ENCODE data around the gene GSG1L. TPM values are rescaled to one million over a fixed set of nuclear protein-coding genes. Genes with fewer than 3 reads are reported as not detected.

Gene GSG1L
- total and polyA plus RNA-seq, 4 donors: 0.14 to 1.3 (median 0.24) TPM

GRCh38 chr16:27824006-27824405 lies 239.5 kb downstream of the GSG1L start:
- Histone ChIP-seq H3K27me3 (ENCODE audit: control insufficient read depth in 3 of 3, insufficient read depth in 3 of 3, low read length in 2 of 3) (peaks cover 0 to 6% (median 0%) of the 10 kb centered on the region in 3 donors), H3K4me3 (no peak overlapping the region), H3K9ac (ENCODE audit: insufficient read depth in 1 of 2, low read length in 2 of 2) (no peak overlapping the region), H3K27ac (ENCODE audit: low read depth in 1 of 2, low read length in 1 of 2) (no peak overlapping the region), H3K36me3 (ENCODE audit: control insufficient read depth in 4 of 4, insufficient read depth in 4 of 4, low read length in 4 of 4) (no peaks in the 10 kb centered on the region), H3K4me1 (ENCODE audit: control insufficient read depth in 5 of 5, insufficient read depth in 5 of 5, low read length in 5 of 5) (peaks cover 0 to 6% (median 0%) of the 10 kb centered on the region in 5 donors), H3K9me3 (ENCODE audit: control insufficient read depth in 4 of 4, insufficient read depth in 3 of 4, low read length in 3 of 4) (peaks cover 0 to 2% (median 0%) of the 10 kb centered on the region in 4 donors)
- ATAC-seq (ENCODE audit: insufficient read depth, low FRiP score): no peak
- DNase-seq: no peak
- 89 to 93% methylated on average over 7 of the region's 7 CpGs for WGBS, 2 donors
- no peak for TF ChIP-seq CTCF (IDR thresholded peaks at IDR 0.05; ENCODE audit: control extremely low read depth, extremely low read depth)

GRCh38 chr16:27823421-27823820 lies 240.1 kb downstream of the GSG1L start:
- Histone ChIP-seq H3K9me3 (ENCODE audit: control insufficient read depth in 4 of 4, insufficient read depth in 3 of 4, low read length in 3 of 4) (peaks cover 0 to 2% (median 0%) of the 10 kb centered on the region in 4 donors), H3K4me1 (ENCODE audit: control insufficient read depth in 5 of 5, insufficient read depth in 5 of 5, low read length in 5 of 5) (peaks cover 0 to 6% (median 0%) of the 10 kb centered on the region in 5 donors), H3K4me3 (no peak overlapping the region), H3K36me3 (ENCODE audit: control insufficient read depth in 4 of 4, insufficient read depth in 4 of 4, low read length in 4 of 4) (no peaks in the 10 kb centered on the region), H3K27me3 (ENCODE audit: control insufficient read depth in 3 of 3, insufficient read depth in 3 of 3, low read length in 2 of 3) (peaks cover 0 to 6% (median 0%) of the 10 kb centered on the region in 3 donors), H3K27ac (ENCODE audit: low read depth in 1 of 2, low read length in 1 of 2) (no peak overlapping the region), H3K9ac (ENCODE audit: insufficient read depth in 1 of 2, low read length in 2 of 2) (no peak overlapping the region)
- no peak for TF ChIP-seq CTCF (IDR thresholded peaks at IDR 0.05; ENCODE audit: control extremely low read depth, extremely low read depth)
- no peak for DNase-seq
- 63 to 80% methylated on average over 8 of the region's 8 CpGs for WGBS, 2 donors
- no peak for ATAC-seq (ENCODE audit: insufficient read depth, low FRiP score)

GRCh38 chr16:27822996-27823395 lies 240.5 kb downstream of the GSG1L start:
- no peak for ATAC-seq (ENCODE audit: insufficient read depth, low FRiP score)

More at GRCh38 chr16:27822996-27823395, 240.5 kb downstream of the GSG1L start:
- no peaks in the 10 kb centered on the region for H3K36me3 ChIP-seq (ENCODE audit: control insufficient read depth in 4 of 4, insufficient read depth in 4 of 4, low read length in 4 of 4)
- no peak overlapping the region for H3K9ac ChIP-seq (ENCODE audit: insufficient read depth in 1 of 2, low read length in 2 of 2)
- H3K27ac ChIP-seq (ENCODE audit: low read depth in 1 of 2, low read length in 1 of 2): no peak overlapping the region
- no peak for TF ChIP-seq CTCF (IDR thresholded peaks at IDR 0.05; ENCODE audit: control extremely low read depth, extremely low read depth)
- peak; percentile 19 to 65 (median 36) for DNase-seq
- H3K27me3 ChIP-seq (ENCODE audit: control insufficient read depth in 3 of 3, insufficient read depth in 3 of 3, low read length in 2 of 3): peaks cover 0 to 6% (median 0%) of the 10 kb centered on the region in 3 donors
- H3K4me3 ChIP-seq: no peak overlapping the region
- 50 to 72% methylated on average over 11 of the region's 11 CpGs for whole genome bisulfite sequencing, 2 donors
- peaks cover 0 to 2% (median 0%) of the 10 kb centered on the region in 4 donors for H3K9me3 ChIP-seq (ENCODE audit: control insufficient read depth in 4 of 4, insufficient read depth in 3 of 4, low read length in 3 of 4)
- peaks cover 0 to 6% (median 0%) of the 10 kb centered on the region in 5 donors for H3K4me1 ChIP-seq (ENCODE audit: control insufficient read depth in 5 of 5, insufficient read depth in 5 of 5, low read length in 5 of 5)
